Measurements from ENCODE around the gene NELL1. TPM values are rescaled to one million over a fixed set of nuclear protein-coding genes. Genes with fewer than 3 reads are reported as not detected.

The NELL1 gene
- total RNA-seq, 1 experiment from 2014 or later, result not detected

DNA sequence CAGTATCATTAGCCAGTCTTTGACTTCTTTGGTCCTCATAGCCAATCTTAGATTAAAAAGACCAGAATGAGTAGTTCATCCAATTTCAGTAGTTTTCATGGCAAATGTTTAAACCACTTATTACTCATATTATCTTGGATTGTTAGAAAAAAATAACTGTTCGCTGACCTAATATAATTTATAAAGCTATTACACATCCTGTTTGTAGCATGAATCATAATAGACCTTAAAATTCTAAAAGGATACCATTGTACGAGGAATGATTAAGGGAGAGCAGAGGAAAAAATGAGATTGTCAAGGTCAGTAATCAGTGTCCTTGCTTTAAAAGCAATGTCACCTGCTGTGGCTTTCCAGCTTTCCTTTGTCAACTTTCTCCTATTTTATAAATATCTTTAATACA lies 371.2 kb downstream of the NELL1 start:
- ATAC-seq, result no peak
- POLR2A ChIA-PET, result no interaction called here
- in situ Hi-C loops (cut with HindIII; ENCODE audit: low pct_unique_long_range_greater_than_20kb, low sequenced_read_pairs), result no loop called here

DNA sequence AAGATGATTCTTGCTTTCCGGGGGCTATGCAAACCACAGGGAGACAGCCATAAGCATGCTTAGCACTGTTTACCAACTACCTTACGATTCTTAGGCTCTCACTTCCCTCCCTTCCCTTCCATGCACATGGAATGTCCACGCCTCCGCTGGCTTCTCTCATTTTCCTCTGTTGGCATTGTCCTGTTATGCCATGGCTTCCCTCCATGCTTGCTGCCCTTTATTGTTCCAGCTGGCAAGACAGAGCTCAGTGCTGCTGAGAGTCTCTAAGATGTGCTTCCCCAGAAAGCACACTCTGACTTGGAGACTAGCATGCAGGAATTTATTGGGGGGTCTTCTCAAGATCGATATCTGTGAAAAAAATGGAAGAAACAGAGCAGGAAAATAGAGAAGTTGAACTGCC lies 379.2 kb downstream of the NELL1 start:
- no peak for TF ChIP-seq TCF7L2 (IDR thresholded peaks at IDR 0.05; ENCODE audit: low read depth, low read length)
- TF ChIP-seq, protein P1, sequence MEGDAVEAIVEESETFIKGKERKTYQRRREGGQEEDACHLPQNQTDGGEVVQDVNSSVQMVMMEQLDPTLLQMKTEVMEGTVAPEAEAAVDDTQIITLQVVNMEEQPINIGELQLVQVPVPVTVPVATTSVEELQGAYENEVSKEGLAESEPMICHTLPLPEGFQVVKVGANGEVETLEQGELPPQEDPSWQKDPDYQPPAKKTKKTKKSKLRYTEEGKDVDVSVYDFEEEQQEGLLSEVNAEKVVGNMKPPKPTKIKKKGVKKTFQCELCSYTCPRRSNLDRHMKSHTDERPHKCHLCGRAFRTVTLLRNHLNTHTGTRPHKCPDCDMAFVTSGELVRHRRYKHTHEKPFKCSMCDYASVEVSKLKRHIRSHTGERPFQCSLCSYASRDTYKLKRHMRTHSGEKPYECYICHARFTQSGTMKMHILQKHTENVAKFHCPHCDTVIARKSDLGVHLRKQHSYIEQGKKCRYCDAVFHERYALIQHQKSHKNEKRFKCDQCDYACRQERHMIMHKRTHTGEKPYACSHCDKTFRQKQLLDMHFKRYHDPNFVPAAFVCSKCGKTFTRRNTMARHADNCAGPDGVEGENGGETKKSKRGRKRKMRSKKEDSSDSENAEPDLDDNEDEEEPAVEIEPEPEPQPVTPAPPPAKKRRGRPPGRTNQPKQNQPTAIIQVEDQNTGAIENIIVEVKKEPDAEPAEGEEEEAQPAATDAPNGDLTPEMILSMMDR (IDR thresholded peaks at IDR 0.05), result no peak
- TF ChIP-seq SIN3A (IDR thresholded peaks at IDR 0.05; ENCODE audit: borderline replicate concordance, insufficient read depth, low read depth, low read length), result no peak
- no peak for TF ChIP-seq POLR2AphosphoS5 (IDR thresholded peaks at IDR 0.05; ENCODE audit: low read depth, low read length)
- TF ChIP-seq, protein P2, sequence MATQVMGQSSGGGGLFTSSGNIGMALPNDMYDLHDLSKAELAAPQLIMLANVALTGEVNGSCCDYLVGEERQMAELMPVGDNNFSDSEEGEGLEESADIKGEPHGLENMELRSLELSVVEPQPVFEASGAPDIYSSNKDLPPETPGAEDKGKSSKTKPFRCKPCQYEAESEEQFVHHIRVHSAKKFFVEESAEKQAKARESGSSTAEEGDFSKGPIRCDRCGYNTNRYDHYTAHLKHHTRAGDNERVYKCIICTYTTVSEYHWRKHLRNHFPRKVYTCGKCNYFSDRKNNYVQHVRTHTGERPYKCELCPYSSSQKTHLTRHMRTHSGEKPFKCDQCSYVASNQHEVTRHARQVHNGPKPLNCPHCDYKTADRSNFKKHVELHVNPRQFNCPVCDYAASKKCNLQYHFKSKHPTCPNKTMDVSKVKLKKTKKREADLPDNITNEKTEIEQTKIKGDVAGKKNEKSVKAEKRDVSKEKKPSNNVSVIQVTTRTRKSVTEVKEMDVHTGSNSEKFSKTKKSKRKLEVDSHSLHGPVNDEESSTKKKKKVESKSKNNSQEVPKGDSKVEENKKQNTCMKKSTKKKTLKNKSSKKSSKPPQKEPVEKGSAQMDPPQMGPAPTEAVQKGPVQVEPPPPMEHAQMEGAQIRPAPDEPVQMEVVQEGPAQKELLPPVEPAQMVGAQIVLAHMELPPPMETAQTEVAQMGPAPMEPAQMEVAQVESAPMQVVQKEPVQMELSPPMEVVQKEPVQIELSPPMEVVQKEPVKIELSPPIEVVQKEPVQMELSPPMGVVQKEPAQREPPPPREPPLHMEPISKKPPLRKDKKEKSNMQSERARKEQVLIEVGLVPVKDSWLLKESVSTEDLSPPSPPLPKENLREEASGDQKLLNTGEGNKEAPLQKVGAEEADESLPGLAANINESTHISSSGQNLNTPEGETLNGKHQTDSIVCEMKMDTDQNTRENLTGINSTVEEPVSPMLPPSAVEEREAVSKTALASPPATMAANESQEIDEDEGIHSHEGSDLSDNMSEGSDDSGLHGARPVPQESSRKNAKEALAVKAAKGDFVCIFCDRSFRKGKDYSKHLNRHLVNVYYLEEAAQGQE (IDR thresholded peaks at IDR 0.05; ENCODE audit: insufficient read depth in 1 of 2, low read depth in 2 of 2, low read length in 1 of 2), result no peak
- ATAC-seq (no peak), DNase-seq (ENCODE audit: low read depth, low spot score) (no peak)
- CTCF ChIA-PET, result no interaction called here
- POLR2A ChIA-PET, result no interaction called here
- intact Hi-C loops (cut with micrococcal nuclease; ENCODE audit: unreplicated experiment) (no loop called here), in situ Hi-C loops (cut with HindIII; ENCODE audit: low pct_unique_long_range_greater_than_20kb, low sequenced_read_pairs) (no loop called here)
- Histone ChIP-seq H3K27ac (ENCODE audit: low read length) (no peak overlapping the region), H3K4me1 (ENCODE audit: control insufficient read depth, insufficient read depth, low read length) (no peaks in the 10 kb centered on the region), H3K4me3 (ENCODE audit: low read depth in 2 of 2, low read length in 2 of 2) (no peak overlapping the region), H3K9me3 (ENCODE audit: control insufficient read depth, insufficient read depth, low read depth, low read length) (no peaks in the 10 kb centered on the region), H3K36me3 (ENCODE audit: control insufficient read depth, insufficient read depth, low read length) (no peaks in the 10 kb centered on the region), H3K27me3 (ENCODE audit: control insufficient read depth, insufficient read depth, low read length) (no peaks in the 10 kb centered on the region)
- no TSS peak for BruUV-seq (replicated peaks)

More for the DNA sequence above, 371.2 kb downstream of the NELL1 start:
- intact Hi-C loops (cut with micrococcal nuclease; ENCODE audit: unreplicated experiment), result no loop called here
- Histone ChIP-seq H3K27ac (ENCODE audit: low read length) (no peak overlapping the region), H3K4me3 (ENCODE audit: low read depth in 2 of 2, low read length in 2 of 2) (no peak overlapping the region), H3K9me3 (ENCODE audit: control insufficient read depth, insufficient read depth, low read depth, low read length) (no peaks in the 10 kb centered on the region), H3K27me3 (ENCODE audit: control insufficient read depth, insufficient read depth, low read length) (no peaks in the 10 kb centered on the region), H3K36me3 (ENCODE audit: control insufficient read depth, insufficient read depth, low read length) (no peaks in the 10 kb centered on the region), H3K4me1 (ENCODE audit: control insufficient read depth, insufficient read depth, low read length) (no peaks in the 10 kb centered on the region)
- BruUV-seq (replicated peaks), result no TSS peak
- CTCF ChIA-PET, result no interaction called here
- TF ChIP-seq, protein P1 (IDR thresholded peaks at IDR 0.05), result no peak
- TF ChIP-seq, protein P2 (IDR thresholded peaks at IDR 0.05; ENCODE audit: insufficient read depth in 1 of 2, low read depth in 2 of 2, low read length in 1 of 2), result no peak
- TF ChIP-seq POLR2AphosphoS5 (IDR thresholded peaks at IDR 0.05; ENCODE audit: low read depth, low read length) (no peak), SIN3A (IDR thresholded peaks at IDR 0.05; ENCODE audit: borderline replicate concordance, insufficient read depth, low read depth, low read length) (no peak), TCF7L2 (IDR thresholded peaks at IDR 0.05; ENCODE audit: low read depth, low read length) (no peak)
- DNase-seq (ENCODE audit: low read depth, low spot score), result no peak
